ENCODE results near the gene PTPA.
"Not testable (repeated sequence)": the region's sequence is repeated elsewhere in the genome, so short reads cannot be mapped to it uniquely, and the experiment has no call there.

The PTPA gene

DNA sequence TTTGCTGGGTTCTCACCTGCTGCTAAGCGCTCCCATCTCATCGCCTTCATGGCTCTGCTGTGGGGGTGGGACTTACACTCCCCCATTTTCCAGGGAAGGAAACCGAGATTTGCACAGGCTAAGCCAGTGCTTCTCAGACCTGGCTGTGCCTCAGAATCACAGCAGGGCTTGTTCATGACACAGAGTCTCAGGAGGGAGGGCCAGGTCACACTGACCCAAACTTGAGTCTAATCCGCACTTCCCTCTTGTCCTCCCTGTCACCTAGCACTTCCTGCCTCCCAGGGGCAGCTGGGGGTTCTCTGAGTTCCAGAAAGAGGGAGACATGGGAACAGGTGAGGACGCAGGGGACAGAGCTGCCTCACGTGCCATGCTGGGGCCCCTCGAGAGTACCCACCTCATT is 82.4 kb downstream of the PTPA start:
- TF ChIP-seq, protein P1, sequence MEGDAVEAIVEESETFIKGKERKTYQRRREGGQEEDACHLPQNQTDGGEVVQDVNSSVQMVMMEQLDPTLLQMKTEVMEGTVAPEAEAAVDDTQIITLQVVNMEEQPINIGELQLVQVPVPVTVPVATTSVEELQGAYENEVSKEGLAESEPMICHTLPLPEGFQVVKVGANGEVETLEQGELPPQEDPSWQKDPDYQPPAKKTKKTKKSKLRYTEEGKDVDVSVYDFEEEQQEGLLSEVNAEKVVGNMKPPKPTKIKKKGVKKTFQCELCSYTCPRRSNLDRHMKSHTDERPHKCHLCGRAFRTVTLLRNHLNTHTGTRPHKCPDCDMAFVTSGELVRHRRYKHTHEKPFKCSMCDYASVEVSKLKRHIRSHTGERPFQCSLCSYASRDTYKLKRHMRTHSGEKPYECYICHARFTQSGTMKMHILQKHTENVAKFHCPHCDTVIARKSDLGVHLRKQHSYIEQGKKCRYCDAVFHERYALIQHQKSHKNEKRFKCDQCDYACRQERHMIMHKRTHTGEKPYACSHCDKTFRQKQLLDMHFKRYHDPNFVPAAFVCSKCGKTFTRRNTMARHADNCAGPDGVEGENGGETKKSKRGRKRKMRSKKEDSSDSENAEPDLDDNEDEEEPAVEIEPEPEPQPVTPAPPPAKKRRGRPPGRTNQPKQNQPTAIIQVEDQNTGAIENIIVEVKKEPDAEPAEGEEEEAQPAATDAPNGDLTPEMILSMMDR (IDR thresholded peaks at IDR 0.05; ENCODE audit: extremely low read depth, missing control alignments), result no peak
- DNase-seq (ENCODE audit: low spot score), result no peak

DNA sequence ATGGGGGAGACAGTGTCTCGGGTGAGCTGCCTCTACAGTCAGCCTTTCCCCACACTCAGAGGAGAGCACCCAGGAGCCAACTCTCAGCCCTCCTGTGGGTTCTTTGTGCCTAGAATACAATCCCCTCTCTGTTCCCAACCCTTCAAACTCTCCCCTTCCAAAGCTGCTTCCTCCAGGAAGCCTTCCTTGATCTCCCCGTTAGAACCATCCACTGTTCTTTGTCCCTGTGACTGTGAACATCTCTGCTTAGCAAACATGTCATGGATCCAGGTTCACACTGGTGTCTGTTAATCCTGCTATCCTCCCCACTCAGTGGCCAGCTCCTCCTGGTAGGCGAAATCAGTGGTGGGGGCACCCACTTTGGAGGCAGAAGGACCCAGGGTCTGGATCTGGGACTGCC is 83.0 kb downstream of the PTPA start:
- TF ChIP-seq, protein P1 (IDR thresholded peaks at IDR 0.05; ENCODE audit: extremely low read depth, missing control alignments), result no peak
- DNase-seq (ENCODE audit: low spot score), result no peak

DNA sequence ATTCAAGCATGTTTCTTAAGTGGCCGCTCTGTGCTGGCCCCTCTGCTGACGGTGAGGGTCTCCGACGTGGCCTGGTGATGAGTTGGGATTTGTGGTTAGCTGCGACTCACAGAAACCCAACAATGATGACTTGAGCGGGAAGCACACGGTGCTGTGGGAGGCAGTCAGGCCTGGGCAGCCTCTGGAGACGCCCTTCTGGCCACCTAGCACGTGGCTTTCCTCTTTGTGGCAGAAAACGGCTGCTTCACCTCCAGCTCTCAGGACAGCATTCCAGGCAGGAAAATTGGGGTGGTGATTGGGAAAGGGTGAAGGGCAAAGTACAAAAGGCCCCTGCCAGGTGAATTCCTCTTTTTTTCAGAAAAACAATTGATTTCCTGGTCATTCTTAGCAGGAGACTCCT is 84.4 kb downstream of the PTPA start:
- TF ChIP-seq, protein P1 (IDR thresholded peaks at IDR 0.05; ENCODE audit: extremely low read depth, missing control alignments), result no peak
- no peak for DNase-seq (ENCODE audit: low spot score)

GRCh38 chr9:129197045-129197444 is 85.8 kb downstream of the PTPA start:
- not testable (repeated sequence) for DNase-seq (ENCODE audit: low spot score)

DNA sequence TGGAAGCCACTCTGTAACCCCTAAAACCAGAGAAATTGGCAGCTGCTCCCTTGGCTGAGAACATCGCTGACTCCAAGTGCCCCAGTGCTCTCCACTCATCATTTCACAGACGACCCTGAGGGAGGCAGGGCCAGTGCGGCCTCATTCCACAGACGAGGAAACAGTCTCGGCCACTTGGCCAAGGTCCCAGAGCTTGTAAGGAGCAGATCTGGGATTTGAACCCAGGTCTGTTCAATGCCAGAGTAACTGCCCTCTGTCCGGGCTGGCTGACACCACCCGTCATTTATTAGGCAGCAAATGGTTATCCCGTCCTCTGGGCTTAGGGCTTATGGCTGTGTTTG is 86.7 kb downstream of the PTPA start:
- TF ChIP-seq, protein P1 (IDR thresholded peaks at IDR 0.05; ENCODE audit: extremely low read depth, missing control alignments), result no peak
- no peak for DNase-seq (ENCODE audit: low spot score)
